Heart left ventricle (tissue), 16 donors: Measurements from ENCODE around the gene IGF1R. TPM values are rescaled to one million over a fixed set of nuclear protein-coding genes. Genes with fewer than 3 reads are reported as not detected.

Source experiments
- ATAC-seq, 4 donors: fragments of 200-7000 bp; cut with Tn5 transposase; one replicate each; pipeline ENCODE4 v1.9.1; 2020 to 2022; ENCODE audit warnings: moderate library complexity in 4 of 4, mild to moderate bottlenecking in 3 of 4, moderate number of reproducible peaks in 1 of 4
- DNase-seq, 5 donors: peaks; one replicate each; pipeline ENCODE4 v3.0.0-alpha.2; 2020
- H3K27ac ChIP-seq, 12 donors: fragments of 200-600 bp; sonication (generic) in 4 of 12; one replicate each; pipeline versions ENCODE4 v1.5.0 to v1.8.0; 2016 to 2022; ENCODE audit warnings: mild to moderate bottlenecking in 2 of 12
- H3K27me3 ChIP-seq, 9 donors: fragments of 200-600 bp; sonication (generic) in 2 of 9; one replicate each; pipeline versions ENCODE4 v1.5.1 to v1.8.0; 2016 to 2022; ENCODE audit warnings: mild to moderate bottlenecking in 3 of 9
- H3K36me3 ChIP-seq, 9 donors: fragments of 200-600 bp; sonication (generic) in 2 of 9; one replicate each; pipeline versions ENCODE4 v1.5.0 to v1.8.0; 2018 to 2022; ENCODE audit warnings: mild to moderate bottlenecking in 2 of 9
- H3K4me1 ChIP-seq, 12 donors: fragments of 200-600 bp; sonication (generic) in 4 of 12; one replicate each; pipeline versions ENCODE4 v1.5.0 to v1.8.0; 2016 to 2022; ENCODE audit warnings: mild to moderate bottlenecking in 3 of 12
- H3K4me3 ChIP-seq, 12 donors: fragments of 200-600 bp; sonication (generic) in 4 of 12; one replicate each; pipeline versions ENCODE4 v1.5.0 to v1.8.0; 2017 to 2022; ENCODE audit warnings: mild to moderate bottlenecking in 9 of 12, moderate library complexity in 4 of 12
- H3K9me3 ChIP-seq, 12 donors: fragments of 200-600 bp; sonication (generic) in 4 of 12; one replicate each; pipeline versions ENCODE4 v1.5.0 to v1.8.0; 2016 to 2022; ENCODE audit warnings: mild to moderate bottlenecking in 1 of 12
- CTCF ChIP-seq, 12 donors: fragments of 200-600 bp; sonication (generic) in 4 of 12; IDR thresholded peaks; one replicate each; pipeline versions ENCODE4 v1.5.0 to v1.8.0; 2018 to 2022; ENCODE audit warnings: antibody characterized with exemption in 12 of 12, mild to moderate bottlenecking in 5 of 12
- POLR2A ChIP-seq, 2 donors: fragments of 450-650 bp; IDR thresholded peaks; one replicate each; pipeline ENCODE4 v1.6.1; 2017; ENCODE audit warnings: antibody characterized with exemption in 2 of 2, mild to moderate bottlenecking in 2 of 2, moderate library complexity in 2 of 2
- WGBS, 4 donors: extraction: QIAGEN DNeasy Blood & Tissue Kit in 2 of 4; methylation state at CpG; one replicate each; pipeline versions ENCODE4 v1.1.5 to v1.1.7; 2013 to 2018; 5-methylcytosine and 5-hydroxymethylcytosine counted together
- intact Hi-C, 10 donors: fragments of 100-400 bp; cut with DNase I; formaldehyde crosslinking; loops; one replicate each; pipeline versions ENCODE4 v1.11.1 to v1.14.2; 2022
- polyA plus RNA-seq, 2 donors: library from polyadenylated mRNA; stranded (reverse); fragments of 200-250 nt; gene quantifications; one replicate each; pipeline ENCODE4 v1.2.3, GENCODE V29; 2013
- total RNA-seq, 9 donors: library from RNA; depleted of rRNA in 2 of 9; stranded (reverse); fragments of >200 nt in 2 of 9; fragmentation: NEBNext Ultra II Directional in 3 of 9; extraction: Animal tissue kit (Norgen Biotek cat#: 25700) in 3 of 9; gene quantifications; one replicate each; pipeline versions ENCODE4 v1.1.0 to v1.2.4, GENCODE V29; 2016 to 2023
- donor health status: ischemic (EF 13 %, LVEDD 7.1; RV severe dilation, severe dysfunction).
- donor health status: healthy with polysubstance abuse.
- donor health status: DM: no; HTN: yes; CAD: no.
- donor health status: DM: no; HTN: no; CAD: no.
- donor health status: ischemic (EF 25% LVEDD 6.9; RV normal size, moderate dysfunction).
- donor health status: ischemic (EF 25% LVEDD 5.7; RV mildly dilated, moderate dysfunction).
- donor health status: healthy.
- donor health status: DM: yes; HTN: yes; CAD: no.
- donor health status: ischemic (EF 35%, LVEDD 5.7; RV mildly dilated, moderate dysfunction).
- donor health status: nonischemic (EF 11% LVEDD 7.7; RV severe dilation, severe dysfunction).
- donor health status: DM: yes; HTN: yes; CAD: no.
- donor health status: PGD.
- donor health status: ischemic (EF 29% LVEDD 5.4; RV normal size, mild dysfunction).
- donor health status: nonischemic (EF 23%, LVEDD 6.1; RV moderate dilation, normal function).

IGF1R gene
- total and polyA plus RNA-seq, 11 donors, result 7.4 to 93.1 (median 40.5) TPM

- TF ChIP-seq POLR2A (IDR thresholded peaks at IDR 0.05) (no peak), CTCF (IDR thresholded peaks at IDR 0.05) (no peak)
- intact Hi-C loops, result loop anchor here in 1 of 10 donors (10.0 kb wide), 1 partner anchor 62 kb away; no protein-coding TSS in a partner anchor
- 69 to 87% (median 76%) methylated on average over 3 of the region's 3 CpGs for WGBS, 4 donors
Measured at GRCh38 chr15:98872774-98873173, 224.4 kb downstream of the IGF1R start.

GRCh38 chr15:98873441-98874218, 225.3 kb downstream of the IGF1R start:
- WGBS, 4 donors, result 46 to 58% (median 54%) methylated on average over 12 of the region's 12 CpGs
- DNase-seq (no peak), ATAC-seq (peak in 1 of 4 donors; percentile 27)
- H3K4me3 ChIP-seq, result no peak overlapping the region
- peak overlapping the region in 9 of 12 donors; percentile 18 to 81 (median 55) for H3K27ac ChIP-seq
- H3K9me3 ChIP-seq, result no peaks in the 10 kb centered on the region
- no peak for TF ChIP-seq POLR2A (IDR thresholded peaks at IDR 0.05)
- TF ChIP-seq CTCF (IDR thresholded peaks at IDR 0.05), result no peak
- H3K36me3 ChIP-seq, result no peaks in the 10 kb centered on the region
- no peaks in the 10 kb centered on the region for H3K27me3 ChIP-seq
- intact Hi-C loops, result loop anchor here in 1 of 10 donors (10.0 kb wide), 1 partner anchor 61 kb away; no protein-coding TSS in a partner anchor
- H3K4me1 ChIP-seq, result peaks cover 0 to 89% (median 58%) of the 10 kb centered on the region in 12 donors

More at GRCh38 chr15:98872774-98873173, 224.4 kb downstream of the IGF1R start:
- H3K27ac ChIP-seq, result peak overlapping the region in 9 of 12 donors; percentile 22 to 81 (median 55)
- no peaks in the 10 kb centered on the region for H3K27me3 ChIP-seq
- no peak for DNase-seq
- peaks cover 0 to 89% (median 56%) of the 10 kb centered on the region in 12 donors for H3K4me1 ChIP-seq
- no peaks in the 10 kb centered on the region for H3K9me3 ChIP-seq
- no peak overlapping the region for H3K4me3 ChIP-seq
- ATAC-seq, result no peak
- H3K36me3 ChIP-seq, result no peaks in the 10 kb centered on the region

GRCh38 chr15:98874370-98874769, 226.0 kb downstream of the IGF1R start:
- TF ChIP-seq CTCF (IDR thresholded peaks at IDR 0.05) (no peak), POLR2A (IDR thresholded peaks at IDR 0.05) (no peak)
- Histone ChIP-seq H3K36me3 (no peaks in the 10 kb centered on the region), H3K4me1 (peaks cover 0 to 89% (median 54%) of the 10 kb centered on the region in 12 donors), H3K27me3 (no peaks in the 10 kb centered on the region), H3K9me3 (no peaks in the 10 kb centered on the region), H3K27ac (peak overlapping the region in 7 of 12 donors; percentile 18 to 81 (median 55)), H3K4me3 (no peak overlapping the region)
- intact Hi-C loops, result loop anchor here in 1 of 10 donors (10.0 kb wide), 1 partner anchor 60 kb away; no protein-coding TSS in a partner anchor
- DNase-seq (no peak), ATAC-seq (no peak)
- 72 to 80% (median 74%) methylated on average over 7 of the region's 7 CpGs for WGBS, 4 donors

- Histone ChIP-seq H3K9me3 (no peaks in the 10 kb centered on the region), H3K4me1 (peaks cover 0 to 86% (median 54%) of the 10 kb centered on the region in 12 donors), H3K27ac (peak overlapping the region in 7 of 12 donors; percentile 3 to 81 (median 50)), H3K36me3 (no peaks in the 10 kb centered on the region), H3K27me3 (no peaks in the 10 kb centered on the region), H3K4me3 (no peak overlapping the region)
- TF ChIP-seq CTCF (IDR thresholded peaks at IDR 0.05) (no peak), POLR2A (IDR thresholded peaks at IDR 0.05) (no peak)
- intact Hi-C loops, result loop anchor here in 2 of 10 donors (5.0 to 10.0 kb wide), 3 partner anchors 60 to 102 kb away; no protein-coding TSS in a partner anchor
- ATAC-seq (peak in 1 of 4 donors; percentile 23), DNase-seq (no peak)
- WGBS, 4 donors, result 45 to 65% (median 55%) methylated on average over 8 of the region's 8 CpGs
Measured at GRCh38 chr15:98874773-98875172, 226.4 kb downstream of the IGF1R start.
